Suprapubic skin (tissue), 4 donors: ENCODE measurements around the gene SLC16A12. TPM values are rescaled to one million over a fixed set of nuclear protein-coding genes. Genes with fewer than 3 reads are reported as not detected.
"Not testable (repeated sequence)": the region's sequence is repeated elsewhere in the genome, so short reads cannot be mapped to it uniquely, and the experiment has no call there.

Experiments
- DNase-seq, 2 donors: peaks; one replicate each; pipeline ENCODE4 v3.0.0-alpha.2; 2019; ENCODE audit warnings: low spot score in 2 of 2
- H3K27ac ChIP-seq: fragments of 200-600 bp; sonication (generic); one replicate; pipeline ENCODE4 v1.5.1; 2019
- H3K27me3 ChIP-seq: fragments of 200-600 bp; sonication (generic); one replicate; pipeline ENCODE4 v1.5.1; 2019
- H3K36me3 ChIP-seq: fragments of 200-600 bp; sonication (generic); one replicate; pipeline ENCODE4 v1.5.1; 2019
- H3K4me1 ChIP-seq: fragments of 200-600 bp; sonication (generic); one replicate; pipeline ENCODE4 v1.5.1; 2019
- H3K4me3 ChIP-seq: fragments of 200-600 bp; sonication (generic); one replicate; pipeline ENCODE4 v1.5.1; 2019; ENCODE audit warnings: mild to moderate bottlenecking
- H3K9me3 ChIP-seq: fragments of 200-600 bp; sonication (generic); one replicate; pipeline ENCODE4 v1.5.1; 2019
- EP300 ChIP-seq: sonication (generic); formaldehyde crosslinking; IDR thresholded peaks from one replicate; pipeline ENCODE4 v1.6.1; 2017; ENCODE audit warnings: antibody characterized with exemption
- POLR2A ChIP-seq, 2 donors: fragments of 450-650 bp; IDR thresholded peaks; one replicate each; pipeline ENCODE4 v1.6.1; 2017; ENCODE audit warnings: antibody characterized with exemption in 2 of 2, mild to moderate bottlenecking in 2 of 2, moderate library complexity in 2 of 2
- POLR2AphosphoS5 ChIP-seq, 3 donors: sonication (generic); formaldehyde crosslinking; IDR thresholded peaks; one replicate each; pipeline ENCODE4 v1.6.1; 2017; ENCODE audit warnings: antibody characterized with exemption in 3 of 3
- WGBS: methylation state at CpG from one replicate; pipeline ENCODE4 v1.1.5; 2018; 5-methylcytosine and 5-hydroxymethylcytosine counted together
- total RNA-seq, 4 donors: library from RNA; depleted of rRNA; stranded (reverse); fragments of >200 nt; gene quantifications; one replicate each; pipeline ENCODE4 v1.1.0, GENCODE V29; 2016
- TF ChIP-seq, protein P1 (sequence below), 2 donors: fragments of 200-600 bp in 1 of 2; fragments of 450-650 bp in 1 of 2; sonication (generic) in 1 of 2; IDR thresholded peaks; one replicate each; pipeline ENCODE4 v1.5.1; 2016 to 2019; ENCODE audit warnings: antibody characterized with exemption in 2 of 2, mild to moderate bottlenecking in 1 of 2, moderate library complexity in 1 of 2

The SLC16A12 gene
- total RNA-seq, 4 donors from 2014 or later: 0.60 to 1.4 (median 1.0) TPM

DNA sequence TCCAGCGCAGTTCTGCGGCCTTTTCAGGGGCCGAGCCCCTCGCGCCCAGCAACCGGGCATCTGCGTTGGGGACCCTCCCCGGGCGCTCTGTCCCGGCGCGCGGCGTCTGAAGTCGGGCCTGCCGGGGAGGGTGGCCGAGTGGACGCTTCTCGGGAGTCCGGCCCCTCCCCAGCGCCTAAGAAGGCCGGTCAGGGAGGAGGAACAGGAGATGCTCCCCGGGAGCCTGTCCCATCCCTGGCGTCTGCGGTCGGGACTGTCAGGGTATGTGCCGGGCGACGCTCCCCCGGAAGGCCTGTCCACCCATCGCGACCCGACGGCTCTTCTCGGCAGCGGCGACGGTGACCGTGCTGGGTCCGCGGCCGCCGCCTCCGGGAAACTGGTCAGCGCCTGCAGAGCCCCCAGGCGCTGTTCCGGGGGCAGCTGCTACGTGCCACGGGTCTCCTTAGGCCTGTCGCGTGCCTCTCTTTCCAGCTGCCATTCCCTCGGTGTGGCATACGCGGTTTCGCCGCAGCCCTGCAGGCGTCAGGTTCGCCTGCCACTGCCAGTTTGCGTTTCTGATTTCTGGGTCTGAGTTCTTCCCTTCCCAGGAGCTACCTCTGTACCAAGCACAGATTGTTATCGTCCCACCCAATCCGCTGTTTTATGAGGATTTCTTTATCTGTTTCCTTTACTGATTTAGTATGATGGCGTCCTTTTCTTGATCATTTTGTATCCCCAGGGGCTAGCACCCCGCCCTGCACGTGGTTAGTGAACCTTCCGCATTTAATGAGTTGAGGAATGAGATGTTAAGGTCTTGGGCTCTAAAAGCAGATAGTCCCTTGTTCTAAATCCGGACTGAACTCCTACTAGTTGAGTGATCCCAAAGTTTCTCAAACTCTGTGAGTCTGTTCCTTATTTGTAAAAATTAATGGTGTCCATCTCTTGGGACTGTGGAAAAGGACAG, 120.2 kb downstream of the SLC16A12 start:
- peak overlapping the region; percentile 75 for H3K4me3 ChIP-seq
- H3K27ac ChIP-seq: peak overlapping the region; percentile 90
- H3K27me3 ChIP-seq: no peaks in the 10 kb centered on the region
- H3K36me3 ChIP-seq: peaks cover 6% of the 10 kb centered on the region
- peak; percentile 71 to 85 for DNase-seq
- no peak for TF ChIP-seq POLR2A (IDR thresholded peaks at IDR 0.05)
- H3K4me1 ChIP-seq: peaks cover 34% of the 10 kb centered on the region
- WGBS: 1% methylated on average over 60 of the region's 66 CpGs
- H3K9me3 ChIP-seq: no peaks in the 10 kb centered on the region

GRCh38 chr10:89414146-89414878, 121.1 kb downstream of the SLC16A12 start, which contains the start of gene IFIT5:
Gene IFIT5, plus strand, starts transcription at chr10:89414568. Its CDS starts 231 bp downstream, at chr10:89414799.
- peaks cover 6% of the 10 kb centered on the region for H3K36me3 ChIP-seq
- peak within 1 kb of the TSS; percentile 75 for H3K4me3 ChIP-seq
- peak; percentile 79 to 87 for DNase-seq
- TF ChIP-seq POLR2A (IDR thresholded peaks at IDR 0.05) (peak in 1 of 2 donors; percentile 9), EP300 (no peak), POLR2AphosphoS5 (IDR thresholded peaks at IDR 0.05) (peak in 1 of 3 donors; percentile 7)
- TF ChIP-seq, protein P1, sequence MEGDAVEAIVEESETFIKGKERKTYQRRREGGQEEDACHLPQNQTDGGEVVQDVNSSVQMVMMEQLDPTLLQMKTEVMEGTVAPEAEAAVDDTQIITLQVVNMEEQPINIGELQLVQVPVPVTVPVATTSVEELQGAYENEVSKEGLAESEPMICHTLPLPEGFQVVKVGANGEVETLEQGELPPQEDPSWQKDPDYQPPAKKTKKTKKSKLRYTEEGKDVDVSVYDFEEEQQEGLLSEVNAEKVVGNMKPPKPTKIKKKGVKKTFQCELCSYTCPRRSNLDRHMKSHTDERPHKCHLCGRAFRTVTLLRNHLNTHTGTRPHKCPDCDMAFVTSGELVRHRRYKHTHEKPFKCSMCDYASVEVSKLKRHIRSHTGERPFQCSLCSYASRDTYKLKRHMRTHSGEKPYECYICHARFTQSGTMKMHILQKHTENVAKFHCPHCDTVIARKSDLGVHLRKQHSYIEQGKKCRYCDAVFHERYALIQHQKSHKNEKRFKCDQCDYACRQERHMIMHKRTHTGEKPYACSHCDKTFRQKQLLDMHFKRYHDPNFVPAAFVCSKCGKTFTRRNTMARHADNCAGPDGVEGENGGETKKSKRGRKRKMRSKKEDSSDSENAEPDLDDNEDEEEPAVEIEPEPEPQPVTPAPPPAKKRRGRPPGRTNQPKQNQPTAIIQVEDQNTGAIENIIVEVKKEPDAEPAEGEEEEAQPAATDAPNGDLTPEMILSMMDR (IDR thresholded peaks at IDR 0.05): no peak
- peaks cover 29% of the 10 kb centered on the region for H3K4me1 ChIP-seq
- peak within 1 kb of the TSS; percentile 90 for H3K27ac ChIP-seq
- no peaks in the 10 kb centered on the region for H3K9me3 ChIP-seq
- no peaks in the 10 kb centered on the region for H3K27me3 ChIP-seq
- under 1% methylated on average over 48 of the region's 48 CpGs for WGBS

GRCh38 chr10:89413398-89413912, 121.9 kb downstream of the SLC16A12 start:
- no peak for DNase-seq
- Histone ChIP-seq H3K36me3 (peaks cover 6% of the 10 kb centered on the region), H3K4me3 (peak overlapping the region; percentile 75), H3K27me3 (no peaks in the 10 kb centered on the region), H3K27ac (peak overlapping the region; percentile 90), H3K9me3 (no peaks in the 10 kb centered on the region), H3K4me1 (peaks cover 23% of the 10 kb centered on the region)
- no peak for TF ChIP-seq EP300
- no peak for TF ChIP-seq POLR2AphosphoS5 (IDR thresholded peaks at IDR 0.05)
- TF ChIP-seq POLR2A (IDR thresholded peaks at IDR 0.05): no peak
- TF ChIP-seq, protein P1 (IDR thresholded peaks at IDR 0.05): no peak
- 86% methylated on average over 7 of the region's 7 CpGs for WGBS

- not testable (repeated sequence) for H3K36me3 ChIP-seq, H3K27me3 ChIP-seq, DNase-seq, H3K4me3 ChIP-seq, H3K9me3 ChIP-seq, H3K27ac ChIP-seq
- 81% methylated on average over 10 of the region's 10 CpGs for WGBS
- peaks cover 18% of the 10 kb centered on the region for H3K4me1 ChIP-seq
Measured at GRCh38 chr10:89412276-89412675, 123.1 kb downstream of the SLC16A12 start.

DNA sequence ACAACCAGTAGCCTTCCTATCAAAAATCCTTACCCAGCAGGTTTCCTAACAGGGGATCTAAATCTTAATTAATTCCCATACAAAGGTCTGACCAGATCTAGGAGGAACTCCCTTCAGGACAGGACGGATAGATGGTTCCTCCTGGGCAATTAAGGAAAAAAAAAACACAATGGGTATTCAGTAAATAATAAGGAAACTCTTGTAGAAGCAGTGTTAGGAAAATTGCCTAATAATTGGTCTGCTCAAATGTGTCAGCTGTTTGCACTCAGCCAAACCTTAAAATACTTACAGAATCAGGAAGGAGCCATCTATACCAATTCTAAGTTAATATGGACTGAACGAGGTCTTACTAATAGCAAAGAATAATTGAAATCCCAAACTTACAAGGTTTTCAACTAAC, 124.3 kb downstream of the SLC16A12 start:
- not testable (repeated sequence) for DNase-seq, H3K36me3 ChIP-seq, H3K27me3 ChIP-seq, H3K27ac ChIP-seq, H3K4me3 ChIP-seq, H3K9me3 ChIP-seq
- 65% methylated on average over 2 of the region's 2 CpGs for WGBS
- peaks cover 13% of the 10 kb centered on the region for H3K4me1 ChIP-seq

GRCh38 chr10:89410551-89410950, 124.8 kb downstream of the SLC16A12 start:
- not testable (repeated sequence) for H3K4me3 ChIP-seq, DNase-seq, H3K9me3 ChIP-seq, H3K27me3 ChIP-seq, H3K27ac ChIP-seq, H3K4me1 ChIP-seq, H3K36me3 ChIP-seq
- 80% methylated on average over 5 of the region's 5 CpGs for WGBS

DNA sequence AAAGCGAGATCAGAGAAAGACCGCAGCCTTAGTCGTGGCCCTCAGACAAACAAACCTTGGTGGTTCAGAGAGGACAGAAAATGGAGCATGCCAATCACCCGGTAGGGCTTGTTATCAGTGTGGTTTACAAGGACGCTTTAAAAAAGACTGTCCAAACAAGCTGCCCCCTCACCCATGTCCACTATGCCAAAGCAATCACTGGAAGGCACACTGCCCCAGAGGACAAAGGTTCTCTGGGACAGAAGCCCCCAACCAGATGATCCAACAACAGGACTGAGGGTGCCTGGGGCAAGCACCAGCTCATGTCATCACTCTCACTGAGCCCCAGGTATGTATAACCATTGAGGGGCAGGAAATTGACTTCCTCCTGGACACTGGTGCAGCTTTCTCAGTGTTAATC, 126.1 kb downstream of the SLC16A12 start:
- H3K36me3 ChIP-seq, H3K27ac ChIP-seq, H3K4me3 ChIP-seq, H3K9me3 ChIP-seq, H3K4me1 ChIP-seq, H3K27me3 ChIP-seq, DNase-seq: not testable (repeated sequence)
- 97% methylated on average over 5 of the region's 5 CpGs for WGBS

DNA sequence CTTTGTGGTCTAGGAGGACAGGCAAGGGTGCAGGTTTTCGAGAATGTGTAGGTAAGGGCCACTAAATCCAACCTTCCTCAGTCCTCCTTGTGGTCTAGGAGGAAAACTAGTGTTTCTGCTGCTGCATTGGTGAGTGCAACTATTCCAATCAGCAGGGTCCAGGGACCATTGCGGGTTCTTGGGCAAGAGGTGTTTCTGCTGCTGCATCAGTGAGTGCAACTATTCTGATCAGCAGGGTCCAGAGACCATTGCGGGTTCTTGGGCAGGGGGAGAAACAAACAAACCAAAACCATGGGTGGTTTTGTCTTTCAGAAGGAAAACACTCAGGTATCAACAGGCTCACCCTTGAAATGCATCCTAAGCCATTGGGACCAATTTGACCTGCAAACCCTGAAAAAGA, 127.6 kb downstream of the SLC16A12 start:
- H3K9me3 ChIP-seq, DNase-seq, H3K36me3 ChIP-seq, H3K4me1 ChIP-seq, H3K27ac ChIP-seq, H3K4me3 ChIP-seq, H3K27me3 ChIP-seq: not testable (repeated sequence)
- 98% methylated on average over 3 of the region's 3 CpGs for WGBS

- H3K4me3 ChIP-seq, H3K4me1 ChIP-seq, DNase-seq, H3K36me3 ChIP-seq, H3K27ac ChIP-seq, H3K9me3 ChIP-seq, H3K27me3 ChIP-seq: not testable (repeated sequence)
- over 99% methylated on average over 9 of the region's 9 CpGs for WGBS
Measured at GRCh38 chr10:89406178-89406577, 129.2 kb downstream of the SLC16A12 start.
